IMR-90 (cell line): ENCODE results near the gene TMEM63C. TPM values are rescaled to one million over a fixed set of nuclear protein-coding genes. Genes with fewer than 3 reads are reported as not detected.

Source experiments
- ATAC-seq: fragments of 200-7000 bp; cut with Tn5 transposase; 2 replicates; pipeline ENCODE4 v1.9.1; 2020; ENCODE audit warnings: low read depth, mild to moderate bottlenecking, moderate library complexity
- BruUV-seq: library from RNA; stranded (reverse); fragments of 400-500 nt; replicated peaks from 2 replicates; lab custom pipeline; 2021; lab: Mats Ljungman, UMichigan
- CTCF ChIA-PET: fragments of 300-600 bp; formaldehyde crosslinking; extraction: SDS; loops from one replicate; lab custom pipeline; 2021; ENCODE audit warnings: antibody characterized with exemption; lab: Yijun Ruan, JAX
- POLR2A ChIA-PET: fragments of 300-600 bp; sonication (Branson Sonifier 250); formaldehyde crosslinking; loops from one replicate; lab custom pipeline; 2022; ENCODE audit warnings: antibody characterized with exemption; ENCODE audit not compliant: unreplicated experiment; lab: Charles Lee
- DNase-seq: peaks from one replicate; pipeline ENCODE4 v3.0.0; 2013
- H2AFZ ChIP-seq: replicated peaks from 2 replicates; pipeline ENCODE3; 2013; ENCODE audit warnings: low read length, mild to moderate bottlenecking; ENCODE audit not compliant: poor library complexity
- H2AK5ac ChIP-seq: 2 replicates; pipeline ENCODE4 v1.6.1; 2013; ENCODE audit warnings: low read depth, low read length, inconsistent platforms
- H2AK9ac ChIP-seq: replicated peaks from 2 replicates; pipeline ENCODE3; 2013; ENCODE audit warnings: mild to moderate bottlenecking, low read depth, low read length, moderate library complexity; ENCODE audit not compliant: poor library complexity
- H2BK120ac ChIP-seq: 2 replicates; pipeline ENCODE4 v1.6.1; 2013; ENCODE audit warnings: low read depth, low read length, inconsistent platforms
- H2BK15ac ChIP-seq: 3 replicates; pipeline ENCODE4 v1.6.1; 2013; ENCODE audit warnings: low read depth, low read length, inconsistent platforms
- H2BK20ac ChIP-seq: 2 replicates; pipeline ENCODE4 v1.6.1; 2013; ENCODE audit warnings: low read depth, mild to moderate bottlenecking, inconsistent platforms, low read length, moderate library complexity
- H2BK5ac ChIP-seq: 2 replicates; pipeline ENCODE4 v1.6.1; 2013; ENCODE audit warnings: mild to moderate bottlenecking, low read depth, low read length, inconsistent platforms; ENCODE audit not compliant: poor library complexity, severe bottlenecking
- H3K14ac ChIP-seq: replicated peaks from 2 replicates; pipeline ENCODE4 v1.6.1; 2013; ENCODE audit warnings: low read depth, low read length, inconsistent platforms
- H3K18ac ChIP-seq: 2 replicates; pipeline ENCODE4 v1.6.1; 2013; ENCODE audit warnings: low read depth, low read length, control low read depth
- H3K23ac ChIP-seq: 2 replicates; pipeline ENCODE4 v1.6.1; 2013; ENCODE audit warnings: low read depth, low read length, inconsistent platforms
- H3K27ac ChIP-seq: 2 replicates; pipeline ENCODE4 v1.5.1; 2013; ENCODE audit warnings: mild to moderate bottlenecking, control low read depth, low read length; ENCODE audit not compliant: insufficient read depth
- H3K27me3 ChIP-seq: 2 replicates; pipeline ENCODE4 v1.6.1; 2013; ENCODE audit warnings: low read length; ENCODE audit not compliant: control insufficient read depth, insufficient read depth
- H3K36me3 ChIP-seq: 2 replicates; pipeline ENCODE4 v1.6.1; 2013; ENCODE audit warnings: low read length, mixed read lengths; ENCODE audit not compliant: control insufficient read depth, insufficient read depth
- H3K4ac ChIP-seq: 2 replicates; pipeline ENCODE4 v1.6.1; 2013; ENCODE audit warnings: low read depth, low read length, inconsistent platforms
- H3K4me1 ChIP-seq: 2 replicates; pipeline ENCODE4 v1.6.1; 2013; ENCODE audit warnings: low read length, mixed read lengths; ENCODE audit not compliant: control insufficient read depth, insufficient read depth
- H3K4me2 ChIP-seq: 2 replicates; pipeline ENCODE4 v1.6.1; 2013; ENCODE audit warnings: low read depth, mild to moderate bottlenecking, control low read depth, low read length, moderate library complexity
- H3K4me3 ChIP-seq: 2 replicates; pipeline ENCODE4 v1.5.1; 2013; ENCODE audit warnings: low read depth, mild to moderate bottlenecking, control low read depth, low read length, moderate library complexity; ENCODE audit not compliant: insufficient read depth
- H3K56ac ChIP-seq: 2 replicates; pipeline ENCODE4 v1.6.1; 2013; ENCODE audit warnings: low read length, inconsistent platforms; ENCODE audit not compliant: insufficient read depth; ENCODE audit errors: extremely low read depth
- H3K79me1 ChIP-seq, 2 experiments: 2 replicates each; pipeline ENCODE4 v1.6.1; 2013; ENCODE audit warnings: low read length in 2 of 2, inconsistent platforms in 1 of 2, low read depth in 1 of 2
- H3K9ac ChIP-seq: 2 replicates; pipeline ENCODE4 v1.6.1; 2013; ENCODE audit warnings: low read depth, low read length, control low read depth
- H3K9me1 ChIP-seq: 2 replicates; pipeline ENCODE4 v1.6.1; 2013; ENCODE audit warnings: low read length, inconsistent platforms; ENCODE audit not compliant: insufficient read depth
- H3K9me3 ChIP-seq: 2 replicates; pipeline ENCODE4 v1.6.1; 2013; ENCODE audit warnings: low read length; ENCODE audit not compliant: control insufficient read depth, insufficient read depth
- H4K20me1 ChIP-seq: 2 replicates; pipeline ENCODE4 v1.6.1; 2013; ENCODE audit warnings: low read length, inconsistent platforms; ENCODE audit not compliant: insufficient read depth
- H4K5ac ChIP-seq: 2 replicates; pipeline ENCODE4 v1.6.1; 2013; ENCODE audit warnings: mild to moderate bottlenecking, low read depth, low read length, control low read depth
- H4K8ac ChIP-seq, 2 experiments: 2 replicates each; pipeline ENCODE4 v1.6.1; 2013; ENCODE audit warnings: low read depth in 2 of 2, low read length in 2 of 2, control low read depth in 1 of 2, inconsistent platforms in 1 of 2
- H4K91ac ChIP-seq: 2 replicates; pipeline ENCODE4 v1.6.1; 2013; ENCODE audit warnings: low read depth, low read length, inconsistent platforms; ENCODE audit not compliant: insufficient read depth
- CEBPB ChIP-seq: IDR thresholded peaks from 2 replicates; pipeline ENCODE4 v1.6.1; 2012; ENCODE audit warnings: low read depth, low read length, improper control_type of control experiment
- CHD1 ChIP-seq: IDR thresholded peaks from 2 replicates; pipeline ENCODE4 v1.6.1; 2012; ENCODE audit warnings: low read depth, low read length, improper control_type of control experiment
- ELK1 ChIP-seq: fragments of 150-350 bp; IDR thresholded peaks from 2 replicates; pipeline ENCODE4 v1.6.1; 2016; ENCODE audit warnings: low read depth, mild to moderate bottlenecking, low read length, moderate library complexity, borderline replicate concordance
- FOS ChIP-seq: fragments of 150-350 bp; IDR thresholded peaks from 2 replicates; pipeline ENCODE4 v1.6.1; 2016; ENCODE audit warnings: low read depth, low read length
- MAFK ChIP-seq: IDR thresholded peaks from 2 replicates; pipeline ENCODE4 v1.6.1; 2012; ENCODE audit warnings: low read depth, low read length, improper control_type of control experiment
- MAZ ChIP-seq: IDR thresholded peaks from 2 replicates; pipeline ENCODE4 v1.6.1; 2012; ENCODE audit warnings: low read depth, mild to moderate bottlenecking, low read length, improper control_type of control experiment, moderate library complexity, borderline replicate concordance
- MXI1 ChIP-seq: IDR thresholded peaks from 2 replicates; pipeline ENCODE4 v1.6.1; 2012; ENCODE audit warnings: low read depth, mild to moderate bottlenecking, low read length, moderate library complexity, borderline replicate concordance
- NFE2L2 ChIP-seq: fragments of 150-350 bp; IDR thresholded peaks from 2 replicates; pipeline ENCODE4 v1.6.1; 2016; ENCODE audit warnings: low read depth, mild to moderate bottlenecking, low read length
- POLR2A ChIP-seq: IDR thresholded peaks from 2 replicates; pipeline ENCODE4 v1.6.1; 2012; ENCODE audit warnings: mild to moderate bottlenecking, low read depth, low read length
- RAD21 ChIP-seq: IDR thresholded peaks from 2 replicates; pipeline ENCODE4 v1.6.1; 2012; ENCODE audit warnings: low read length, improper control_type of control experiment
- RCOR1 ChIP-seq: IDR thresholded peaks from 2 replicates; pipeline ENCODE4 v1.6.1; 2012; ENCODE audit warnings: mild to moderate bottlenecking, low read length, improper control_type of control experiment; ENCODE audit not compliant: insufficient replicate concordance
- SMC3 ChIP-seq: fragments of 150-350 bp; IDR thresholded peaks from 2 replicates; pipeline ENCODE4 v1.6.1; 2016; ENCODE audit warnings: low read depth, mild to moderate bottlenecking, antibody characterized with exemption, low read length, moderate library complexity
- WGBS, 2 experiments: methylation state at CpG; one replicate each; pipeline versions ENCODE4 v1.1.5 to v1.1.7; 2013; ENCODE audit warnings: missing lambda C conversion rate in 2 of 2; ENCODE audit not compliant: insufficient read length in 1 of 2; ENCODE audit errors: extremely low coverage in 2 of 2; 5-methylcytosine and 5-hydroxymethylcytosine counted together
- dilution Hi-C: fragments of 300-500 bp; cut with HindIII; formaldehyde crosslinking; loops from one replicate; pipeline ENCODE4 v1.14.3; 2018; ENCODE audit warnings: low sequenced_read_pairs; ENCODE audit not compliant: unreplicated experiment
- in situ Hi-C: fragments of 300-500 bp; cut with MboI; formaldehyde crosslinking; loops from 3 replicates; pipeline ENCODE4 v1.14.3; 2019; ENCODE audit warnings: low sequenced_read_pairs, inconsistent platforms, mixed read lengths
- intact Hi-C: fragments of 100-400 bp; cut with micrococcal nuclease; formaldehyde crosslinking; loops from 2 replicates; pipeline ENCODE4 v1.10.0; 2022
- polyA plus RNA-seq, 3 experiments: library from polyadenylated mRNA; depleted of rRNA; stranded (reverse); fragments of >200 nt; gene quantifications; 2 replicates each; pipeline ENCODE4 v1.2.3, GENCODE V29; 2012; ENCODE audit warnings: low replicate concordance in 1 of 3
- total RNA-seq: library from RNA; depleted of rRNA; stranded (reverse); fragments of >200 nt; gene quantifications from 2 replicates; pipeline ENCODE4 v1.2.3, GENCODE V29; 2012
- TF ChIP-seq, protein P1 (sequence below): conservative IDR thresholded peaks from 2 replicates; pipeline ENCODE4 v1.5.1; 2012; ENCODE audit warnings: mild to moderate bottlenecking, low read depth, low read length, improper control_type of control experiment

Gene TMEM63C
- total and polyA plus RNA-seq, 2 of the 4 experiments (the other 2 are of a cell fraction): under 0.01 TPM; not detected in 1

GRCh38 chr14:77200406-77200985 is 18.9 kb downstream of the TMEM63C start:
- ATAC-seq (no peak), DNase-seq (no peak)
- H2AK9ac ChIP-seq: no peak overlapping the region
- no peak overlapping the region for H2AFZ ChIP-seq
- ChIA-PET POLR2A (no interaction called here), CTCF (no interaction called here)
- H2BK120ac ChIP-seq: no peak overlapping the region
- no peaks in the 10 kb centered on the region for H3K4me1 ChIP-seq
- H2BK5ac ChIP-seq: no peak overlapping the region
- TF ChIP-seq POLR2A (no peak), RCOR1 (no peak), RAD21 (no peak), ELK1 (no peak), MAZ (no peak), MAFK (no peak), CEBPB (no peak), MXI1 (no peak), FOS (no peak), NFE2L2 (no peak), SMC3 (no peak), CHD1 (no peak)
- TF ChIP-seq, protein P1, sequence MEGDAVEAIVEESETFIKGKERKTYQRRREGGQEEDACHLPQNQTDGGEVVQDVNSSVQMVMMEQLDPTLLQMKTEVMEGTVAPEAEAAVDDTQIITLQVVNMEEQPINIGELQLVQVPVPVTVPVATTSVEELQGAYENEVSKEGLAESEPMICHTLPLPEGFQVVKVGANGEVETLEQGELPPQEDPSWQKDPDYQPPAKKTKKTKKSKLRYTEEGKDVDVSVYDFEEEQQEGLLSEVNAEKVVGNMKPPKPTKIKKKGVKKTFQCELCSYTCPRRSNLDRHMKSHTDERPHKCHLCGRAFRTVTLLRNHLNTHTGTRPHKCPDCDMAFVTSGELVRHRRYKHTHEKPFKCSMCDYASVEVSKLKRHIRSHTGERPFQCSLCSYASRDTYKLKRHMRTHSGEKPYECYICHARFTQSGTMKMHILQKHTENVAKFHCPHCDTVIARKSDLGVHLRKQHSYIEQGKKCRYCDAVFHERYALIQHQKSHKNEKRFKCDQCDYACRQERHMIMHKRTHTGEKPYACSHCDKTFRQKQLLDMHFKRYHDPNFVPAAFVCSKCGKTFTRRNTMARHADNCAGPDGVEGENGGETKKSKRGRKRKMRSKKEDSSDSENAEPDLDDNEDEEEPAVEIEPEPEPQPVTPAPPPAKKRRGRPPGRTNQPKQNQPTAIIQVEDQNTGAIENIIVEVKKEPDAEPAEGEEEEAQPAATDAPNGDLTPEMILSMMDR: no peak
- no peaks in the 10 kb centered on the region for H4K20me1 ChIP-seq
- no peak overlapping the region for H2AK5ac ChIP-seq
- no peak overlapping the region for H3K4ac ChIP-seq
- dilution Hi-C loops: no loop called here
- no peak overlapping the region for H3K4me2 ChIP-seq
- no peak overlapping the region for H3K27ac ChIP-seq
- H4K5ac ChIP-seq: no peak overlapping the region
- intact Hi-C loops: no loop called here
- H3K27me3 ChIP-seq: peaks cover 12% of the 10 kb centered on the region; the same call in 1 of the 2 replicates
- no peak overlapping the region for H2BK20ac ChIP-seq
- in situ Hi-C loops: no loop called here
- H3K9ac ChIP-seq: no peak overlapping the region
- WGBS, 2 experiments: 31% methylated on average over 2 of the region's 7 CpGs; no CpG with 5 or more reads in 1 of the 2 experiments
- H3K9me1 ChIP-seq: no peaks in the 10 kb centered on the region
- H4K91ac ChIP-seq: no peak overlapping the region
- H4K8ac ChIP-seq: no peak overlapping the region
- H2BK15ac ChIP-seq: no peak overlapping the region
- no peak overlapping the region for H3K18ac ChIP-seq
- no peaks in the 10 kb centered on the region for H3K36me3 ChIP-seq
- no peak overlapping the region for H3K14ac ChIP-seq
- H3K23ac ChIP-seq: no peak overlapping the region
- BruUV-seq: no TSS peak
- no peak overlapping the region for H3K56ac ChIP-seq
- H3K9me3 ChIP-seq: no peaks in the 10 kb centered on the region
- H3K4me3 ChIP-seq: no peak overlapping the region
- H3K79me1 ChIP-seq: no peaks in the 10 kb centered on the region
